HG03521 (cell line): ENCODE results near the gene ASCC3.
"Not testable (repeated sequence)": the region's sequence is repeated elsewhere in the genome, so short reads cannot be mapped to it uniquely, and the experiment has no call there.

Experiments
- ATAC-seq: cut with Tn5 transposase; IDR thresholded peaks from one replicate; pipeline ENCODE4 v1.9.1; 2021; ENCODE audit warnings: mild to moderate bottlenecking, moderate library complexity; ENCODE audit not compliant: unreplicated experiment

Gene ASCC3

DNA sequence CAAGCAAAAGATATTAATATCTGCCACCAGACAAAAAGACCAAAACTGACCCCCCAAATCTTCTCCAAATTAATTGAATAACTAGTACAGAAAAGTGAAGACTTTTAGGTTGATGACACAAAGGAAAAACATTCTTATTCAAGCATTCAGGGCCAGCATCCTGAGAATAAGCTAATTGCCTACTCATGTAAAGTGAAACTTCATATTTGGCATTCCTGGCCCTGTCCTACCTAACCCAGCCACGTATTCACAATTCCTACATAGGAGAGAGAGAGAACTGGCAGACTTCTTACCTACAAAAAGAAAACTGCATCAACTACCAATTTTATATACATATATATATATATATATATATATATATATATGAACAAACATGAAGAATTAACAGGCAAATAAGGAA is 4.9 kb upstream of the ASCC3 start:
- no peak for ATAC-seq

DNA sequence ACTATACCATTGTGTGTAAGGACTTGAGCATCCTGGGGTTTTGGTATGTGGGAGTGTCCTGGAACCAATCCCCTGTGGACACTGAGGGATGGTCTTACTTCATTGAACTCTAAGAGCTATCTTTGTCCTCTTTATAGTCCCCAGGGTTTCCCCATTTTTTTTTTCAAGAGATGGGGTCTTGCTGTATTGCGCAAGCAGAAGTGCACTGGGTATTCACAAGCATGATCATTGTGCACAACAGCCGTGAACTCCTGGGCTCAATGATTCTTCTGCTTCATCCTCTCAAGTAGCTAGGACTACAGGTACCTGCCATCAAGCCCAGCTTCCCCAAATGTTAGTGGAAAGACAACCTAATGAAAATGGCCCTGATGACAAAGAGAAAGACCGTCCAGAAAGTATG is 2.2 kb upstream of the ASCC3 start:
- ATAC-seq = no peak

DNA sequence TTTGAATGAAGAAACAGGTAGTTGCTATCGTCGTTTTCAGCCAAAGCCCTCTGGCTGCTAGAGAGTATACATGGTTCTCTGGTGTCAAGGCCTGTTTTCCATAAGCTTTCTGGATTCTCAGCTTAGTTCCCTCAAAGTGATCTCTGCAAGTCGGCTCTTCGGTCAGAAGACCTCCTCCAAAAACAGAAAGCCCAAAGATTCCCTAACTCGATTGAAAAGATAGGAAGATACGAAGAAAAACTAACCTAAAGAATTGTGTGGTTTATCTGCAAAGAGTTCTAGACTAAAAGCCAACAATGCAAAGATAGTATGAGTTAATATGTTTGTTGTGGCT is 545 bp upstream of the ASCC3 start:
- no peak for ATAC-seq

DNA sequence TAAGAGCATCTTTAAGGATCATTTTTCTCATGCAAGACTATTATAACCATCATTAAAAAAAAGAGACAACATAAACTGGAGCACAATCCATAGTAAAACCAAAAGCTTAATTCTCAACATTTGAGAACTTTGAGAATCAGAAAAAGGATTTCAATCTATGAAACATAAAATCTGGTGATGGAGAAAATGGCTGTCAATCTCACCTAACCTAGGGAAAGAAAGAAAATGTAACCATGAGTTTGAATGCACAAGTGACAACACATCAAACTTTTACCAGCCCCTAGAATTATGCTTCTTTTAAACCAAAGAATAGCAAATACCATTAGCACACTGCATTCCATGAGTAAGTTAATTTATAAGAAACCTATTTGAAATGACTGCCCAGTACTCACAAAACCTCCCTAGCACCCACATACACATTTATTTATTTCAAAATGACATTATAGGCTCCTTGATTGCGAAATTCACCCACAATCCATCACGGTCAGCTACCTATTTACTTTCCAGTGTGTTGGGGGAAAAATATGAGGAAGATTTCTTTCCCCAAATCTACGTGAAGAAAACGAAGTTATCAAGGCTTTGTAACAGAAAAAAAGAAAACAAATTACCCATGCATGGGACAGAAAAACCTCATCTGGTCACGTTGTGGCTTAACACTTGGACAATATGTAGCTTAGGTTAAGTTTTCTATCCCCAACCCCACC is 828 bp downstream of the ASCC3 start:
- no peak for ATAC-seq

DNA sequence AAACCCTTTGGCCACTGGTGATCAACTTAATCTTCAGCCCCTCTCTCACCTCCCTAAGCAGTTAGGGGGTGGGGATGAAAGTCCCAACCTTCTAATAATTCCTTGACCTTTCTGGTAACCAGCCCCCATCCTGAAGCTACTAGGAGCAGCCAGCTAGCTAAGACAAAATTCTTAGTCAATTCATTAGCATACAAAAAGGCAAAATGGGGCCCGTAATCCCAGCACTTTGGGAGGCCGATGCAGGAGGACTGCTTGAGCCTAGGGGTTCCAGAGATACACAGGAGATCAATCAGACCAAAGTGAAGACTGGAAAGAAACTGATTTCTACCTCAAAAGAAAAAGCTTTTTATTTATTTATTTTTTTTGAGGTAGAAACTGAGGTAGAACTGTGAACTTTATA is 1.8 kb downstream of the ASCC3 start:
- no peak for ATAC-seq

DNA sequence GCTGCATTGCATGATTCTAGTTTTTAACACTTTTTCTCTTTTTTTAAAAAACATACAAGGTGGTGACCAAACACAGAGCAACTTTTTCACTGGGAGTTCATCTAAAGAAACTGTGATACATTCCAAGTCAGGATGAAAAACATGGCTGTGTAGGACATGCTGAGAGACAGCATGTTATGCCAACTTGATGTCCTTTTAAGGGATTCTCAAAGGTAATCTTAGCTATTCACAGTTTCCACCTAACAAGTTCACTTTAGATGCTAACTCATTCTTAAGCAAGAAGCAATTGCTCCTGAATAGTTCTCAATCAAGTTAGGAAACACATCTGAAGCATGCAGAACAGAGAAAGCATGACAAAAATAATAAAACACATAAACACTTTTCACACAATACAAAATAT is 3.3 kb downstream of the ASCC3 start:
- ATAC-seq = no peak

DNA sequence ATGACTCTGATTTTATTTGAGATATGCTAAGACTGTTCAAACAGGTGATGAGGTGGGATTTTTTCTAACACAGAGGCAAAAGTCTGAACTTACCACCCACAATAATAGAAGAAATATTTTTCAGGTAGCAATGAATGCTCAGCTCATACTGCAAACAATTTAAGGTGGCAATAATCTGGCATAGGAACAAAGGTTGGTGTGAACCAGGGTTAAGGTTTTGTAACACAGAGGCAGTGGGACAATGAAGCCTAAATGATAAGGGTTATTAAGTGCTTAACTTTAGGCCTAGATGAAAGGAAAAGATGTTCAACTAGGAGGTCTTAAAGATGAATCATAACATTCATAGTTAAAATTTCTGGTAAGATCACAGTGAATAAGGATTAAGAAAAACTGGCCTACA is 4.9 kb downstream of the ASCC3 start:
- no peak for ATAC-seq

DNA sequence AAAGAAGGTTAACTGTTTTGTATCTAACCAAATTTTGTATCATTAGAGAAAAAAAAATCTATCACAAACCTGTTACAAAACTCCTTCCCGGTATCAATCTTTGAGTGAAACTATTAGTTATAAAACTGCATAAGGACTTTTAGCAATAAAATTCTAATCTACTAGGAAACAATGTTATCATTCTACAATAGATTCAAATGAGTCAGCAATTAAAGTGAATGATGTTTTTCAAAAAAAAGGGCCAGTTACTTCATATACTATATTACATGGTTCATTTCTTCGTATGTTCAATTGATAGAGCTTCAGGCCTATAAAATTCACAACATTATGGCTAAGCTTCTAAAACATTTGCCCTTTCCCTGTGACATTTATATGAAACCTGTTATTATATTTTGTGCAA is 15.6 kb downstream of the ASCC3 start:
- ATAC-seq = no peak

DNA sequence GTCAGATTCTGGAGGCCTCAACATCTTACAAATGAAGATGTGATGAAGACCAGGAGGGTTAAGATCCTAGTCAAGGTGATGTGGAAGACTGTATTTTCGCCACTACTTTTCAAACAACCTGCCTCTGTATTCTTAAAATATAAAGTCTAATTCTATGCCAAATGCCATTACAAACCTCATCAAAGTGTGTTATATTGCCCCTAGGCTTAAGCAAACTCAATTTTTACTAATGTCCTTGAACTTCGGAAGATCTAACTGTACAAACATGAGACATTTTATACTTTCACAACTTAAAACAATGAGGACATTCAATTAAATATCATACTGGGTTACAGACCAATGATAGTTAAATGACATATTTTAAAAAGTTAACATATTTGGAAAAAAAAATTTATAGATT is 19.1 kb downstream of the ASCC3 start:
- no peak for ATAC-seq

DNA sequence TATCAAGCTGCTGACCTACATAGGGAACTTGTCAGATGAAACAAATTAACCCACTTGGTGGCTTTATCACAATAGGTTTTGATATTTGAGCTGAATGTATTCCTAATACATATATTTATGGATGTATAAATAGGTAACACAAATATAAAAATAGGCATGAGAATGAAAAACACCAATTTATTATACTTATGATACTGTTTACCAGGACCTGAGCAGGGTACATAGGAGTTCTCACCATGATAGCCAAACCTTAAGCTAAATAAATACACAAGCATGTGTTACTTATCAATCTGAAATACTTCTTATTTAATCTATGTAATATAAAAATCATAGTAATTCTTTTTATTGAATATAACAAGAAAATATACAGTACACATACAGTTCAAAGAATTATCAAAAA is 25.0 kb downstream of the ASCC3 start:
- ATAC-seq = no peak

DNA sequence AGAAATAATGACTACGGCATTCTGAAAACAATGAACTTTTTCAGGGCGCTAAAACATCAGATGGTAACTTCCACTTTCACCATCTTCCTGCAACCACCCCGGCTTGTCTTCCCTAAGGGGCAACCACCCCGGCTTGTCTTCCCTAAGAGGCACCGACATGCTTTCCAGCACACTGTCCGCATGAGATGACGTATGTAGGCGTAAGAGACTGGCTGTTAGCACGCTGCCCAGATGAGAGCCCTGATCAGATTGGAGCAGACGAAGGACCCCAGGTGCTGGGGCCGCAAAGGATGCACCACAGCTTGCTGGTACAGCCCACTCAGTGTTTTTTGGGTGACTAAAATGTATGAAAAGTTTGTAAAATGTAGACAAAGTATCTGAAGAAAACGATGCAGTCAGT is 29.3 kb downstream of the ASCC3 start:
- no peak for ATAC-seq

DNA sequence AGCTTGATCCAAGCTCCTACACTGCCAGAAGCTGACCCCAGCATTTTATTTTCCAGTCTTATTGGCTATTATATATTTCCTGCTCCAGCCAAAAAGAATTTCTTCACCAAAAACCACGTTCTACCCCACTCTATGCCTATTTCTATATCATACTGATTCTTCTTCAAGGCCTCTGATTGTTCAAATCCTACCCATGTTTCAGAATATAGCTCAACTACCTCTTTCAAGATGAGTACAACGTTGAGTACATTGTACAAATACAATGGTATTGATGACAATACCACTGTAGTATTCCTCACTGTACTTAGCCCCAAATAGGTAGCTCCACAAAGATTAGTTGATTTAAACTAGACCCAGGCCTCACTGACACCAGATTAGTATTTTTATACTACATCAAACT is 31.0 kb downstream of the ASCC3 start:
- no peak for ATAC-seq

DNA sequence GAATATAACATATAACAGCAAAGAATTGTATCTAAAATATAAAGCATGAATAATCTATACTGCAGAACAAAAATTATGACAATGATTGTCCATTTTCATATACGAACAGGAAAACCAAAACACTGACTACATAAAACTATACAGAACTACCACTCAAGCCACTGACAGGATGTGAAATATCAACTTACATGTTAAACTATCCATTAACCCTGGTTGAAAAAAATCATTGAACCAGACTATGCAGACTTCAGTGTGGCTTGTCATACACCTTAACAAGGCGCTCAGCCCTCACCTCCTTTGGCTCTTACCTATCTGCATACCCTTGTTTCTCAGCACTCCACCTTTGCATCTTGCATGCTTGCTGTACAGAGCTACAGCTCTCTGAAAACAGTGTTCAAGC is 34.9 kb downstream of the ASCC3 start:
- ATAC-seq = no peak

DNA sequence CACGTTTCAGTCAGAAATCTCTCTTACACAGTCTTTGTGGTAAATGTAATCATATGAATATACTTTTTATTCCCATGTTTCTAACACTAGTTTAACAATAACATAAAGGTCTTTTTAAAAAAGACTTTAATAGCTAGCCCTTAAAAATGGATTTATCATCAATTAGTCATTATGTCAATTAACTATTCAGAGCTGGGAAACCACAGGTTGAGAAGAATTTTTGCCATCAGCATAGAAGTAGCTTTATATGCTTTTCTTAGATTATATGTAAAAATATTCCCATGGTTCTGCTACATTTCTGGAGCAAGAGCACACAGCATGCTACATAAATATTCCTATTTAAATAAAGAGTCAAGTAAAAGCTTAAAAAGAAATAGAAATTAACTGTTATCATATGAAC is 35.5 kb downstream of the ASCC3 start:
- ATAC-seq = no peak

DNA sequence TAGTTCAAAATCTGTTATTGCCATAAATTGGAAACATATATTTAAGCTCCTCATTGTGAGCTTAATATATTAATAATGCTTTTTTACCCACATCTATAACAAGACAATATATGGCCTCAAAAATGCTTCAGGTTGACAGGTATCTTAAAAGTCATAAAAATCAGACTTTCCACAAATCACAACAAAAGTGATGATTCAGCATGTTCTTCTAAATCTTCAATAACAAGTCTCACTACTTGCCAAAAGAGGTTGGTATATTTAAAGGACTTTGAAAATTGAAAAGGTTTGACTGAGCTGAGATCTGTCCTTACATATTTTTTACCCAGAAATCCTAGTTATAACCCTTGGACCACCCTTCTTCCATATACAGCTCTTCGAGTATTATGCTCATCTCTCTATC is 41.7 kb downstream of the ASCC3 start:
- no peak for ATAC-seq

DNA sequence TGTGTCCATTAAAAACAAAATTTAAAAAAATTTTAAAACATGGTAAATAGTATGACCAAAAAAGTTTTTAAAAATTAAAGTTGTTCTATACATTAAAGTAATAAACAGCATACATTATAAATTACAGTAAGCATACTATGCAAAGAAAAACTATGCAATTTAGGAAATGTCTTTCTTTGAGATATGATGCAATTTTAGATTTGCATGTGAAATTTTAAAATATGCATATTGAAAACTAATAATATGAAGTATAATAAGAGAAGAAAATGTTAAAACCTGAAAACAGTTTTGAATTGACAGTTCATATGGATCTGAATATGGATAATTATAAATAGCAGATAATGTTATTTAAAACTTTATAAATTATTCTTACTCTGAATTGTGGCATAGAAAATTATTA is 43.1 kb downstream of the ASCC3 start:
- no peak for ATAC-seq

DNA sequence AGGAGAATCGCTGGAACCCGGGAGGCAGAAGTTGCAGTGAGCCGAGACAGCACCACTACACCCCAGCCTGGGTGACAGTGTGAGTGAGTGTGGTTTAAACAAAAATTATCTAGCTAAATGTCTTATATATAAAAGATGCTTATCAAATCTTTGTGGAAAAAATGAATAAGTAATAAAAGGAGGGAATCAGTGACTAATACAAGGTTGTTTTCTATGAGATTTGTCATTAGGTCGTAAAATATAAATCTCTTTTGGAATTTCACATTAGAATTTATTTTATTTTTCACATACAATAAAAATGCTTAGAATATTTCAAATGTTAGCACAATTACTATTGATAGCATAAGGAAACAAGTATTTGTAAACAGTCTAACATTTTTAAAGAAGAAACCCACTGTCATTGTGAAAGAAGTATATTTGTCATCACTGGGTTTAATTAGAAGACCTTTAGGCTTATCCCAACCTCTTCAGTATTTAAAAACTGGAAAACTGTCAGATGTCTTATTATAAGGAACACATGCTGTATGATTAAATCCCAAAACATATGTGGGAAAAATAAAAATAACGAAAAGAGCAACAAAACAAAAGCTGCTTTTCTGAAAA is 47.1 kb downstream of the ASCC3 start:
- no peak for ATAC-seq

DNA sequence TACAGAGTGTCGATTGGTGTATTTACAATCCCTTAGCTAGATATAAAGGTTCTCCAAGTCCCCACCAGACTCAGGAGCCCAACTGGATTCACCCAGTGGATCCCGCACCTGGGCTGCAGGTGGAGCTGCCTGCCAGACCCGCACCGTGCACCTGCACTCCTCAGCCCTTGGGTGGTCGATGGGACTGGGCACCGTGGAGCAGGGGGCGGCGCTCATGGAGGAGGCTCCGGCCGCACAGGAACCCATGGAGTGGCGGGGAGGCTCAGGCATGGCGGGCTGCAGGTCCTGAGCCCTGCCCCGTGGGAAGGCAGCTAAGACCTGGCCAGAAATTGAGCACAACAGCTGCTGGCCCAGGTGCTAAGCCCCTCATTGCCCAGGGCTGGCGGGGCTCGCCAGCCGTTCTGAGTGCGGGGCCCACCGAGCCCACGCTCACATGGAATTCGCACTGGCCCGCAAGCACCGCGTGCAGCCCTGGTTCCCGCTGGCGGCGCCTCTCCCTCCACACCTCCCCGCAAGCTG is 52.0 kb downstream of the ASCC3 start:
- not testable (repeated sequence) for ATAC-seq

DNA sequence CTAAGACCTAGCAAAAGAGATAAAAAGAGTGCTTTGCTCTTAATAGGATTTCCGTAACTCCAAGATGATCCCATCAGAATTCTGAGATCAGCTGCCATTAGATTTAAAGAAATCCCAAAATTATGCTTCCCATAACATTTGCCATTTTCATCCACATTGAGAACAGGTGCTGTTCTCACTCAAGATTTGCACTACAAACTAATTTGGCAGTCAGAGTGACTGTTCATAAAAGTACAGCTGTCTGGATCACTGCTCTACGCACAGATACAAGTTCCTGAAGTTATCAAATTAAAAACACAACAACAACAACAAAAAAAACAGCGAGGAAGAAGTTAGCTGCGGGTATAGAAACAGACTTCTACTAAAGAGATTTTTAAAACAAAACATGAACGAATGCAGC is 58.1 kb downstream of the ASCC3 start:
- ATAC-seq = no peak

DNA sequence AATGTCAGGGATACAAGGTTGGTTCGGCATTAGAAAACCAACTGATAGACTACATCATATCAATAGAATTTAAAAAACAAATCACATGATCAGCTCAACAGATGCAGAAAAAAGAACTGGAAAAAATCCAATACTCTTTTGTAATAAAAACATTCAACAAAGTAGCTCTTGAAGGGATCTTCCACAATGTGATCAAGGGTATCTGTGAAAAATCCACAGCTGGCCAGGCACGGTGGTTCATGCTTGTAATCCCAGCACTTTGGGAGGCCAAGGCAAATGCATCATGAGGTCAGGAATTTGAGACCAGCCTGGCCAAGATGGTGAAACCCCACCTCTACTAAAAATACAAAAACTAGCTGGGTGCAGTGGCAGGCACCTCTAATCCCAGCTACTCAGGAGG is 63.1 kb downstream of the ASCC3 start:
- ATAC-seq = no peak

DNA sequence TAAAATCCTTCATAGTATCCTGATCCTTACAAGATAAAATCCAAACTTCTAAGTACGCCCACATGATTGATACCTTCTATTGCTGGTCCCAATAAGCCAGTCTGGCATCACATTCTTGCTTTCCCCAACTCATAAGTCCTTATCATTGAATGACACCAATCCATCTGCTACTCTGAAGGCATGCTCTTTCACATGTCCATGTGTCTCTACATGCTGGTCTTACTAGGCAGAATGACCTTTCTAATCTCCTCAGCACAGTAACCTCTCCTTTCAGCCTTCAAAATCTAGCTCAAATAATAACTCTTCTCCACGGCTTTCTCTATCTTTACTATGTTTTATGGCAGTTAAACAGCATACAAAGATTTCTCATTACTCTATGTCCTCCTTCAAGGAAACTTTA is 71.1 kb downstream of the ASCC3 start:
- ATAC-seq = no peak

DNA sequence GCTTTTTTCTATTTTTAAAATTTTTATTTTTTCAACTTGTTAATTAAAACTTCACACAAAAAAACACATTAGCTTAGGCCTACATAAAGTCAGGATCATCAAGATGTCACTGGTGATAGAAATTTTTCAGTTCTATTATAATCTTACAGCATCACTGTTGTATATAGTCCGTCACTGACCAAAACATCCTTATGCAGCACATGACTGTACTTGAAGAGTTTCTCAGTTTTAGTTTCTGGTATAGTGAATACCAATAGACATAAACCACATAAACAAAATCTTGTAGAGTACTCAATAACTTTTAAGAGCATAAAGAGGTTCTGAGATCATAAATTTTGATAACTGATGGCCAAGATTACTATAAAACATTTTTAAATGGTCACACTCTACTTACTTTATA is 71.8 kb downstream of the ASCC3 start:
- ATAC-seq = no peak

DNA sequence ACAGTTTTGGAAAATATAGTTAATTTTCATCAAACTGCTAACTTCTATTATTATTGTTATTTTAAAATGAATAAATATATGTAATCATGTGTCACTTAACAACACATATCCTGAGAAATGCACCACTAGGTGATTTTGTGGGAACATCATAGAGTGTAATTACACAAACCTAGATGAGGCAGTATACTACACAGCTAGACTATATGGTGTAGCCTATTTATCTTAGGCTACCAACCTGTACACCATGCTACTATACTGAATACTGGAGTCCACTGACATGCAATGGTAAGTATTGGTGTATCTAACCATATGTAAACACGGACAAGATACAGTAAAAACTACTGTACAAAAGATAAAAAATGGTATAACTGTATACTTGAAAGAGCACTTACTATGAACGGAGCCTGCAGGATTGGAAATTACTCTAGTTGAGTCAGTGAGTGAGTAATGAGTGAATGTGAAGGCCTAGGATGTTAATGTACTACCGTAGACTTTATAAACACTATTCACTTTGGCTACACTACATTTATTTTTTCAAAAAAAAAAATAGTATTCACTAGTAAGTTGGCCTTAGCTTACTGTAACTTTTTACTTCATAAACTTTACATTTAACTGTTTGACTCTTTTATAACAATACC is 72.4 kb downstream of the ASCC3 start:
- ATAC-seq = no peak
